Activated CD8-positive, alpha-beta memory T cell treated with anti-CD3 and anti-CD28 coated beads for 24 hours (primary cell): ENCODE measurements around the gene TMEM139.
"Not testable (repeated sequence)": the region's sequence is repeated elsewhere in the genome, so short reads cannot be mapped to it uniquely, and the experiment has no call there.

ENCODE experiments used
- DNase-seq: peaks from one replicate; pipeline ENCODE4 v3.0.0-alpha.2; 2020

TMEM139 gene

DNA sequence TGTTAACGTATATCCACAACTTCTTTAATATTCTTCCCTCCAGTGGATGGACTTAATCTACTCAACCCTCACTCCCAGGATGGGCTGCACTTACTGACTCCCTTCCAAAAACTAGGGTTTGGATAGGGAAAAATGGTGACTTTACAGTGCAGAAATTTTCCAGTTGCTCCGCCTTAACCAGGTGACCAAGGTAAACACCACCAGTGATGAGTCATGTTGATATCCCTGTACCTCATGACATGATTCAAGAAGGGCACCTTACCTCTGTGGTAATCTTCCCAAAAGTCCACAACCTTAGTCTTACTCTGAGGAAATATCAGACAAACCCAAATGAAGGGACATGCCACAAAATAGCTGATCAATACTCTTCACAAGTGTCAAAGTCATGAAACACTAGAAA lies 25.0 kb upstream of the TMEM139 start:
- no peak for DNase-seq

DNA sequence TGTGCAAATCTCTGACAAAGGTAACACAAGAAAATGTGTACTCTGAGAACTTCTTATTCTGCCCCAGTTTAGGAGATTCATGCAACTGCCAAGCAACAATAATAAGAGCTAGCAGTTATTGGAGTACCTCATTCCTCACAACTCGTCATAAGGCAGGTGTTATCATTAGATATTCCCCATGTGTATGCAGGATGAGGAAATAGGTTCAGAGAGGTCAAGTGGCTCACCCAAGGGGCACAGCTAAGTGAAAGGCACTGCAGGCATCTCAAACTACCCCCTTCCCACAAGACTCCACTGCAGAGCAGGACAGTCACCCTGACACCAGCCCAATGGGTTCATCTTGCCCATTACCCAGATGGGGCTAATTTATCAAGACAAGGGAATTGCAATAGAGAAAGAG lies 22.9 kb upstream of the TMEM139 start:
- DNase-seq = no peak

DNA sequence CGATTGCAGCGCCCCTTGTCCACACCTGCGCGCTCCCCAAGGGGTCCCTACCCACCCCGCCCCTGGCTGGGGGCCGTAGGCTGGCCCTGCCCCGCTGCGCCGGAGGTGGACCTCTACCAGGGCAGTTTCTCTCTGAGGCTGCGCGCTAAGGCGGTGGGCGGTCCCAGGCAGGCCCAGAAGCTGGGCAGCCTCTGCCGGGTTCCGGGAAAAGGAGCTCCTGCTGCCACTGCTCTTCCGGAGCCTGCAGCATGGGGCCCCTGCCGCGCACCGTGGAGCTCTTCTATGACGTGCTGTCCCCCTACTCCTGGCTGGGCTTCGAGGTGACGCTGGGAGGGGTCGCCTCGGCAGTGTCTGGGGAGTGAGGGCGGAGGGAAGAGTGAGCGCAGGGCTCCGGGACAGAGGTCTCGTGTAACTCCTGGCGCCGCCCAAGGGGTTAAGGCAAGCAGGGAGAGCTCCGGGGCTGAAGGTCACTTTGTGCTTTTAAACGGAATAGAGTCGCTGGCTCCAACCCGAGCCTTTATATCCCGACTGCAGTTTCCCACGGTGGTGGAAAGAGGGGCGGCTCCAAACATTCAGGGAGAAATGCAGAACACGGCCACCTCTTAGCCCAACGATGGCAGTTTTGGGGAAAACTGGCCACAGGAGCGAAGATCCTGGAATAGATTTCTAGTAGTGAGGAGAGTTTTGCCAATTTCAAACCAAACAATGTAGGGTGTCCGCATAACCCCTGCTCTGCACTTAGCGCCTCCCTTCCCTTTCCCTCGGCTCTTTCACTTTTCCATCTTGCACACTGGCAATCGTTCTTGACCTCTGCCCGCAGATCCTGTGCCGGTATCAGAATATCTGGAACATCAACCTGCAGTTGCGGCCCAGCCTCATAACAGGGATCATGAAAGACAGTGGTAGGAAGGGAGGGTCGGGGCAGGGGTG lies 21.2 kb upstream of the TMEM139 start, which contains the start of gene GSTK1:
Gene GSTK1 (plus strand): TSS at position 176 of the 930 bp plus-strand sequence. CDS start 73 bp downstream, at position 249.
- peak; percentile 91 for DNase-seq

DNA sequence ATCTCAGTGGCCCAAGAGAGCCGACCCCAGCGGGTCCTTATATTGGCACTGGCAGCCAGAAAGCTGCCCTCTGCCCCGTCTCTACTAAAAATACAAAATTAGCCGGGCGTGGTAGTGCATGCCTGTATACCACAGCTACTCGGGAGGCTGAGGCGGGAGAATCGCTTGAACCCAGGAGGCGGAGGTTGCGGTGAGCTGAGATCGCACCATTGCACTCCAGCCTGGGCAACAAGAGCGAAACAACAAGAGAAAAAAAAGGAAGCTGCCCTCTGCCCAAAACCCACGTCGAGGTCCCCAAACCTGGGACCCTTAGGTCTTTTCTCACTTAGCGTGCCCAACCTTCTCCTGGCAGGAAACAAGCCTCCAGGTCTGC lies 20.6 kb upstream of the TMEM139 start:
- DNase-seq = not testable (repeated sequence)

DNA sequence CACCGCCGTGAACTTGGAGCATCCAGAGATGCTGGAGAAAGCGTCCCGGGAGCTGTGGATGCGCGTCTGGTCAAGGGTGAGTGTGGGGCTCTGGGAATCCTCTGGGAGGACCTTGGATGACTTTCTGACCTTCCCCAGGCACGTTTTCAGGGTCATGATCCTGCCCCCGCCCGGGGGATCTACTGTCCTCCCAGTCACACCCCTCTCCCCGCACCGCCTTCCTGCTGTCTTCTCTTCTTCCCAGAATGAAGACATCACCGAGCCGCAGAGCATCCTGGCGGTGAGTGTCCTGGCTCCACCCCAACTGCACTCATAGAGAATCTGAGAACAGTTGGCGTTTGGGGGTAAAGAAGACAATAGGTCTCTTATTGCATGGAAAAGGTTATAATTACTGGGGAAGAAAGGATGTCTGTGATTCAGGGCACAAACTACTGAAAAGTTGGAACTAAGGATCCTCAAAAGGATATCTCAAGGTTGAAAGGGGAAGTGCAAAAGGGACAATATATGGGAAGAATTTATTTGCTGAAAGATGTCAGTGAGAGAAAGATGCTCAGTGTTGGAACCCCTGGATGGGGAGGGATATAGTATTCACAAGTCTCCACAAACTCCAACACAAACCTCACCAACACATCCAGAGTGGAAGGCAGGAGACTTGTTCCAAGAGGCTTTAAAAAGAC lies 19.6 kb upstream of the TMEM139 start:
- DNase-seq = no peak

DNA sequence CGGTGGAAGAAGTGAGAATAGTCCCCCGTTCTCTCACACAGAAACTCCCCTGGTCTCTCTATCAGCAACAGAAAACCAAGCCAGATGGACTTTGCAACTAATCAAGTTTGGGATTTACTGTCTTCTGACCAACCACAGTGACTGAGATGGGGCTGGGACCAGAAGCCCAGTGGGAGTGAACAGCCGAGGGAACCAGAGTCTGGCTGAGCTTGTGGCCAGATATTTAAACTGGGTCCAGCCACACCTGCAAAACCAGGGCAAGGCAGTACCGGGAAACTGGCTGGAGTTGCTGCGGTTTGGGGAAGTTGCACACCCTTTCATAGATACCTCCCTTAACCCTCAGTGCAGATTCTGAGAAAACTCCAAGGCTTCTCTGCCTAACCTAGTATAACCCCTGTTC lies 15.5 kb upstream of the TMEM139 start:
- no peak for DNase-seq

DNA sequence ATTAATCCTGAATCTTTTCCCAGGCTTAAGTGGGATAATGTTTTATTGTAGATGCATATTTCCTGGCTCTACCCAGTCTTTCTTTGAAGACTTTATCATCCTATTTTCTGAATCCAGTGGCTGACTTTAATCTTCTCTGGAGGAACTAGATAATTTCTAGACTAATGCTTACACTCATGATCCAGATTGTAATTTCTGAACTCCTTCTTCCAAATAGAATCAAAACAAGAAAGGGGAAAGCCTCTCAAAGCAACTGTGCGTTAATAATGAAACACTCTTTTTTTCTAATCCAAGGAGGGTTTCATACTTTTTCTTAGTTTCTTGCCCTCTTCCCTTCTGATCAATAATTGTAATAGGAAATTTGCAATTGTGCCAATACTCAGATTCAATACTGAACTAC lies 13.5 kb upstream of the TMEM139 start:
- DNase-seq = no peak

DNA sequence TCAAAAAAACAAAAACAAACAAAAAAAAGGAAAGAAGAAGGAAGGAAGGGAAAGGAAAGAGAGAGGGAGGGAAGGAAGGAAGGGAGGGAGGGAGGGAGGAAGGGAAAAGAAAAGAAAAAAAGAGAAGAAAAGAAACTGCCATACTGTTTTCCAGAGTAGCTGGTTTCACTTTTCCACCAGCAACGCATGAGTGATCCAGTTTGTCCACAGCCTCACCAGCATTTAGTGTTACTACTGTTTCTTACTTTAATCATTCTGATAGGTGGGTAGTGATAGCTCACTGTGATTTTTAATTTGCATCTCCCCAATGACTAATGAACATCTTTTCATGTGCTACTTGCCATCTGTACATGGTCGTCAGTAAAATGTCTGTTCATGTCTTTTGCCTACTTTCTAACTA lies 11.9 kb upstream of the TMEM139 start:
- DNase-seq = no peak

DNA sequence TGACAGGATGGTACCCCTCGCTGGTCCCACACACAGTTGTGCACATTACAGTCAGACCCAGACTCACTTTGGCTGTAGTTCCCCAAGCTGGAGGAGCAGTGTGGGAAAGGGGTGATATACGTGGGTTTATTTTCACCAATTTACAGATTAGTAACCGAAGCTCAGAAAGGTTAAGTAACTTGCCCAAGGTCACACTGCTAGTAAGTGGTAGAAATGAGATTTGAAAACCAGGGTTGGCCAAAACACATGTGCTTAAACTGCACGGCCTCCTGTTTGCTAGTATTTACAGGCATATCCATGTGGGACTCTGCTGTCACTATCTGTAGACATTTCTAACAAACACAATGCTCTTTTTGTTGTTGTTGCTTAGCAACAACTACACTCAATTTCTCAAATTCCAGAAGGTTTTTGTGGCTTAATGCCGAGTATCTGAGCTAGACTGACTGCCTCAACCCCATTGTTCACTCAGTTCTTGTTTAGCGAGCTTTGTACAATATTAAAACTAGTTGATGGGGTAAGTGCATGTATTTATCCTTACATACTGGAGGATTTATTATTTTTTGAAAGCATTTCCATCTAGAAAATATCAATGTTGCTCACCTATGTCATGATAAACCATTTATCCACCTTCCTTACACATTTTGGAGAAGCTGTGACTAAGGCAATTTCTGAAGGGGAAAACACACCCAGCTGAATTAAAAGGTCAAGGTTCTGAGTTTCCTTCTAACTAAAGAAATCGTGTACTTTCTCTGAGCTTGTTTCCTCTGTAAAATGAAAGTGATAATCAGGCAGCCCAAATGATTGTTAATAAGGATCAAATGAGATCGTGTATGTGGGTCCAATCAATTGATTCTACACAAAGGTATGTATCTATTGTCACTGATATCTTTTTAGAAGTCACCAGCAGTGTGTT lies 5.3 kb upstream of the TMEM139 start:
- DNase-seq = no peak

DNA sequence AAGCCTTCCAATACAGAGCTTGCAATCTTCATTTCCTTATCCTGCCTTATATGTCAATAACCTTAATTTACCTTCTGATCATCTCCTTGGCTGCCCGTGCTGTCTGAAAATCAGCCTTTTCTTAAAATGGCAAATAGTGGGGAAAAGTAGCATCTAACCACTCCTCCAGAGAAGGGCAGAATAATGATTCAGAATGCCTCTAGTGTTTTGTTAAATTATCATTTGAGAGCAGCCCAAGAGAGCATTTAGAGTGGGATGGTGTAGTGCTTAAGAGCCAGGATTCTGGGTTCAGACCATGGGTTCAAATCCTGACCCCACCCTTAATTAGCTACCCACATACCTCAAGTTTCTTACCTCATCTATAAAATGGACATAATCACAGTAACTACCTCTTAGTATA lies 4.6 kb upstream of the TMEM139 start:
- DNase-seq = no peak

DNA sequence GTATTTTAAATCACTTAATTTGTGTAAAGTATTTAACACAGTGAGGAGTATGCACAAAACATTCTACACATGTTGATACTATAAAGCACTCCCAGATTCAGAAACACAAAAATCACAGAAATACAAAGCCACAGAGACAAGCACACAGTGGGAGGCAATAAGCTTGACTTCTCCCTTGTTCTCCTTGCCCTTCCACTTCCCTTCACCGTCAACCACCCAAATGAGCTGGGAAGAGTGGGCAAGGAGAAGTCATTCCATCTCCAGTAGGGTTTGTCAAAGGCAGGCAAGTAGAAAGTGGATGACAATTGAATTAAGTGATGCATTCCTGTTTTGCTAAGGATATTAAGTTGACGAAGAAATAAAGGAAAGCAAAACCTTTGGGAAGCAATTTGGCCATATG lies 4.2 kb upstream of the TMEM139 start:
- no peak for DNase-seq

DNA sequence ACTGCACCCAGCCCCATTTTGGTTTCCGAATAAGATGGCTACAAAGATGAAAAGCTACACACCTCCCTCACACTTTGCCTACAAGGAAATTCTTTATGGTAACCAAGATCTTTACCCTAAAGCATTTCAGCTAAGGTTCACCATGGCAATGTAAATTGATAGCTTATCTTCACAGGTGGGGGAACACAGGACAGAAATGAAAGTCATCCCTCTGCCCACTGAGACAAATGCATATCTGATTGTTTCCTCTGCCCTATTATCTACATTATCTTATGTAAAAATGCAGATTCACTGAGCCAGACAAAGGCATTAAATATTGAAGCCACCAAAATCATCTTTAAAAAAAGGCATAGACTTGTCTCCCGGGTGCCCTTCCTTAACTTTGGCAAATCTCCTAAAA lies 3.2 kb upstream of the TMEM139 start:
- DNase-seq = no peak

DNA sequence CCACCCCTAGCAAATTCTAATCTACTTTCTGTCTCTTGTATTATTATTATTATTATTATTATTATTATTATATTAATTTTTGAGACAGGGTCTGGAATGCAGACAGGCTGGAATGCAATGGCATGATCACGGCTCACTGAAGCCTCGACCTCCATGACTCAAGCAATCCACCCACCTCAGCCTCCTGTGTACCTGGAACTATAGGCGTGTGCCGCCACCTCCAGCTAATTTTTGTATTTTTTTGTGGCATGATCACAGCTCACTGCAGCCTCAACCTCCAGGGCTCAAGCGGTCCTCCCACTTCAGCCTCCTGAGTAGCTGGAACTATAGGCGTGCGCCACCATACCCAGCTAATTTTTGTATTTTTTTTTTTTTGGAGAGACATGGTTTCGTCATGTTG lies 2.6 kb upstream of the TMEM139 start:
- no peak for DNase-seq

DNA sequence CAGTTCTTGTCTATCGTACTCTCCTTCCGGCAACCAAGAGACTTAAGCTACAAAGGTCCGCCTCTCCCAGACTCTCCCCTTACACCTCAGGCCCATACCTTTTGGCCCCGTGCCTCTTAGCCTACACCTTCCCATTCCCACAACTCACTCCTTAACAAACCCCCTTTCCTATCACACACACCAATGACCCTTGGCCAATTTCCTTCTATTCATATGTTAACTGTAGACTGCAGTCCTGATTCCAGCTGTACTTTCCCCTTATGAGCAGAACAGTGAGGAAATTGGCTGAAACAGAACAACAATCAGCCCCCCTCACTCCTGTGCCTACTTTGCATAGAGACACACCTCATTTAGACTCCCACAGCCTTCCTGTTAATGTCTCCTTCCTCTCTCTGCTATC lies 1.4 kb upstream of the TMEM139 start:
- DNase-seq = no peak

DNA sequence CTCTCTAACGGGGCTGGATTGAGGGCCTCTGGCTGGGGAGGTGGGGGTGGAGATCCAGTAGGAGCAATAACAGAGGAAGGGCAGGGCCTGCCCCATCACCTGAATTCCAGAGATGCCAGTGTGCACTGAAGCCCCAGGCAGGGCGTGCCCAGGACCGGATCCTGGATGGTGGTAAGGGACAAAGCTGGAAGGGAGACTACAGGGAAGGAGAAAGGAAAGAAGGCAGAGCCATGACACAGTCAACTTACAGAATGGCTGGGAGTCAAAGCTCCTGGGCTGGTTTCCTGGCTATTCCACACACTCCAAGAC lies 666 bp downstream of the TMEM139 start:
- DNase-seq = no peak

DNA sequence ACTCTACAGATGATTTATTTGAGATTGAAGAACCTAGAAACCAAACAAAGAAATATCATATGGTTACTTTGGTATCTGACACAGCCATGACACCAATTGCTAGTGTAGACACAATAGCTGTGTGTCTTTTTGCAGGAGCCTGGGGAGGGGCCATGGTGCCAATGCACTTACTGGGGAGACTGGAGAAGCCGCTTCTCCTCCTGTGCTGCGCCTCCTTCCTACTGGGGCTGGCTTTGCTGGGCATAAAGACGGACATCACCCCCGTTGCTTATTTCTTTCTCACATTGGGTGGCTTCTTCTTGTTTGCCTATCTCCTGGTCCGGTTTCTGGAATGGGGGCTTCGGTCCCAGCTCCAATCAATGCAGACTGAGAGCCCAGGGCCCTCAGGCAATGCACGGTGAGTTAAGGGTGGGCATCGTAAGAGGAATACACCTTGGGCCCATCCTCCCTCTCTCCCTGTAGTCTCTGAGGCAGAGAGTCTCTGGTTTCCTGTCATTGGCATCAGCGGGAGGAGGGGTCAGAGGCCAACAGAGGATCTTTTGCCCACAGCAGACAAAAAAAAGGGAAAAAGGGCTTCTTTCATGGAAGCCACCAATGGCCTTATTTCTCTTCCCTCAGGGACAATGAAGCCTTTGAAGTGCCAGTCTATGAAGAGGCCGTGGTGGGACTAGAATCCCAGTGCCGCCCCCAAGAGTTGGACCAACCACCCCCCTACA lies 1.2 kb downstream of the TMEM139 start:
- no peak for DNase-seq

DNA sequence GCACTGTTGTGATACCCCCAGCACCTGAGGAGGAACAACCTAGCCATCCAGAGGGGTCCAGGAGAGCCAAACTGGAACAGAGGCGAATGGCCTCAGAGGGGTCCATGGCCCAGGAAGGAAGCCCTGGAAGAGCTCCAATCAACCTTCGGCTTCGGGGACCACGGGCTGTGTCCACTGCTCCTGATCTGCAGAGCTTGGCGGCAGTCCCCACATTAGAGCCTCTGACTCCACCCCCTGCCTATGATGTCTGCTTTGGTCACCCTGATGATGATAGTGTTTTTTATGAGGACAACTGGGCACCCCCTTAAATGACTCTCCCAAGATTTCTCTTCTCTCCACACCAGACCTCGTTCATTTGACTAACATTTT lies 1.7 kb downstream of the TMEM139 start:
- DNase-seq = no peak

DNA sequence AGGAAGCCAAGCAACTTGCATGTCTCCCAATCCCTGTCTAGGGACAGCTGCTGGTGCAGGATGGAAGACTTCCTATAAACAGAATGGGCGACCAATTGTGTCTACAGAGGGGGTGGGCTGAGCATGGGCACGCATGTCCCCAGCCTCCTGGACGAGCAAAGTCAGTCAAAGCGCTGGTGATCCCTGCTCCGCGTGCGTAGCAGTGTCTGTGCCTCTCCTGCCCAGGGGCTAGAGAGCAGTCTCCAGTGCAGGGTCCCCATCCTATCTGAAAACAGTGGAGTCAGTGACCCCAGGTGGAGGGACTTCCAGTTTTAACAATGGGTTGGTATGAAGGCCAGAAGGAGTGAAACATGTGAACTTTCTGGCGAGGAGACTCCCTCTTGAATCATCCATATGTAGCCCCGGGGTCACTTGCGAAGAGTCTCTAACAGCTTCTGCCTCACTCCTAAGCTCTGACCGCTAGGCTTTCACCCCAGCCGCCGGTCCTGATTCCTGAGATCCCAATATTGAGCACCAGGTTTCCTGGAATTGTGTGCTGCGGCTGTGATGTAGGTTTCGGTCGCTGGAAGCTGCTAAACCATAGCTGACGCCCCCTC lies 2.7 kb downstream of the TMEM139 start:
- no peak for DNase-seq

DNA sequence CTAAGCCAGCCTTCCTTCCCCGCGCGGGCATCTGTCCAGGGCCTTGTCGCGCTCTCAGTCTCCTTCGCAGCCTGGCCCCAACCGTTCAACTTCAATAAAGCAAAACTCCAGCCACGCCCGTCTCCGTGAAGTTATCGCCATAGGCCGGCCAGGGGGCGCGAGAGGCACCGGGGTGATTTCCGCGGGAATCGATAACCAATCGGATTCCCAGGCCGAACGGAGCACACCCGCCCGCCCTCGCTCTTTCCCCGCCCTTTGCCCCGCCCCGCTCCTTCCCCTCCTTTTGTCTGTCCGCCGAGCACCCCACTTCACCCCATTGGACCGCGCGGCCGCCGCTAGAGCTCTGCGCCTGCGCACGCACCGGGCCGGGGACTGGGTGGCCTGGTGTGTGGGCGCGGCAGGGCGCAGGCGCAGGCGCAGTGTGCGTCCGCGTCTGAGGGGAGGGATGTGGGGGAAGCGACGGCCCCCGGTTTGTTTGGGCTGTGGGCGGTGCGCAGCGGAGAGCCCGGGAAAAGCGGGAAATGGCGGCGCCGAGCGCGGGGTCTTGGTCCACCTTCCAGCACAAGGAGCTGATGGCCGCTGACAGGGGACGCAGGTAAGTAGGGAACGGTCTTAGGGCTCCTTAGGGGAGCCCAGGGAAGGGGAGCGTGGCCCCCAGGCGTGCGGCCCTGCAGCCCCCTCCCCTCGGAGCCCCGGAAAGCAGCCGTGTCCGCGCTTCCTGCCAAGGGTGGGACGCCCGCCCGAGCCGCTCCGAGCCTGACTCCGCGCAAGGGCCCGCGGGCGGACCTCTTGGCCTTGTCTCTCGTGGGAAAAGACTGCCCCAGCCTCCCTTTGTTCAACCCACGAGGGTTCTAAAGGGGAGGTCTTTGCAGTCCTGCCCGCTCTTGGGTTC lies 3.4 kb downstream of the TMEM139 start, which contains the start of gene CASP2:
Gene CASP2 (plus strand): TSS at position 417 of the 892 bp plus-strand sequence. CDS start 105 bp downstream, at position 522.
- peak; percentile 99 for DNase-seq

DNA sequence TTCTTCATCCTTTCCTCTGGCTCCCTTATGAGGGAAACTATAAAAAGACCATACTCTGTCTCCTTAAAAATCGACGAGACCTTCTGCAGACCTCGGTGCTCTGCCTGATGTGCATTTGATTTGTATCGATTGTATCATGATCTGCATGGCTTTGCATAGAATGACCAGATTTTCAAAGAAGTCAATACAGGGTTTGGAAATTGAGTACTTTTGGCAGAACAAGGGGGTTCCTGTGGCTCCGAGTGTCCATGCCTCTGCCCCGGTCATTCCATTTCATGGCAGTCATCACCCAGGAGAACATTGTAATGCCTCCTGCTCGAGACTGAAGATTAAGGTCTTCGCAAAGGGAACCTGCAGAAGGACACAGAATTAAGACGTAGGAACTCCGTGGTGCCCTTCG lies 4.1 kb downstream of the TMEM139 start:
- no peak for DNase-seq

DNA sequence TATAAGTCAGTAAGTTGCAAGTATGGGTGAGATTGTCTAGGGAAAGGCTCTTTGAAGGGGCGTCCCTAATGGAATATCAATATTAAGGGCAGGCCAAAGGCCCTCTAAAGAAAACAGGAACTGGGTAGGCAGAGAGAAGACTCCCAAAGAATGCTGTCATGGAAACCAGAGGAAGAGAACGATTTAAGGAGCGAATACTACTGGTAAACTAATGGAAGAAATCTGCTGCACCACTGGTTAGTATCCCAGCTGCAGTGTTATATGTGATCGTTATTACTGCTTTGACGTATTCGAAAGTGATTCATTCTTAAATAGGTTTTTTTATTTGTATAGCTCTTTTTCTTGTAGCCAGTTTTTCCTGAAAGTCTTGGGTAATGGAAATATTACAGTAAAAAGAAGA lies 4.7 kb downstream of the TMEM139 start:
- DNase-seq = no peak
